A549 (cell line): ENCODE results near the gene FAM151A.

Experiments used
- CBX8 ChIP-seq: fragments of 200-600 bp; sonication (generic); IDR thresholded peaks from 2 replicates; pipeline ENCODE4 v1.6.1; 2016
- CEBPB ChIP-seq, 2 experiments: fragments of >200 bp in 1 of 2; sonication (Bioruptor Twin) in 1 of 2; formaldehyde crosslinking in 1 of 2; IDR thresholded peaks; 2 replicates each; pipeline ENCODE4 v1.6.1; 2012 to 2016

GRCh38 chr1:54585181-54586066 lies 37.9 kb downstream of the FAM151A start:
- no peak for TF ChIP-seq CBX8
- no peak for TF ChIP-seq CEBPB (IDR thresholded peaks at IDR 0.05)
